ENCODE results near the gene TK2. TPM values are rescaled to one million over a fixed set of nuclear protein-coding genes. Genes with fewer than 3 reads are reported as not detected.

TK2 gene
- total and polyA plus RNA-seq, 2 donors (not counting 1 experiment from before 2014, with no cell fraction given), result 34.8 to 73.7 TPM

GRCh38 chr16:66471264-66471663 lies 78.7 kb downstream of the TK2 start:
- H2AFZ ChIP-seq (ENCODE audit: low read length), result no peak overlapping the region
- no peak for DNase-seq (ENCODE audit: low read depth in 2 of 2)

GRCh38 chr16:66470556-66470955 lies 79.4 kb downstream of the TK2 start:
- Histone ChIP-seq H3K9me3 (ENCODE audit: control insufficient read depth, insufficient read depth, low read depth, low read length) (no peaks in the 10 kb centered on the region), H4K20me1 (ENCODE audit: control insufficient read depth, extremely low read depth, insufficient read depth, low read length) (no peaks in the 10 kb centered on the region), H3K4me2 (ENCODE audit: extremely low read depth, insufficient read depth, low read length) (no peak overlapping the region), H3K4me1 (ENCODE audit: control insufficient read depth, extremely low read depth, insufficient read depth, low read length) (no peaks in the 10 kb centered on the region), H2AFZ (ENCODE audit: low read length) (no peak overlapping the region), H3K9ac (ENCODE audit: insufficient read depth, low read length) (no peak overlapping the region), H3K36me3 (ENCODE audit: control insufficient read depth, insufficient read depth, low read length) (no peaks in the 10 kb centered on the region), H3K4me3 (replicated peaks in 1 of 4; ENCODE audit: control extremely low read depth in 1 of 4, insufficient read depth in 1 of 4, low read depth in 3 of 4, low read length in 4 of 4) (no peak overlapping the region), H3K79me2 (ENCODE audit: control insufficient read depth, insufficient read depth, low read length) (no peaks in the 10 kb centered on the region), H3K27me3 (ENCODE audit: control insufficient read depth, insufficient read depth, low read length) (peaks cover 3% of the 10 kb centered on the region), H3K27ac (ENCODE audit: insufficient read depth, low read length) (no peak overlapping the region)
- TF ChIP-seq CTCF (conservative IDR thresholded peaks at IDR 0.05 in 1 of 2, IDR thresholded peaks at IDR 0.05 in 1 of 2; ENCODE audit: low read depth in 1 of 2, low read length in 2 of 2) (no peak), EZH2 (IDR thresholded peaks at IDR 0.05; ENCODE audit: low read length, missing control alignments) (no peak)
- DNase-seq (ENCODE audit: low read depth in 2 of 2), result no peak

More at GRCh38 chr16:66471264-66471663, 78.7 kb downstream of the TK2 start:
- no peaks in the 10 kb centered on the region for H3K4me1 ChIP-seq (ENCODE audit: control insufficient read depth, extremely low read depth, insufficient read depth, low read length)
- no peak overlapping the region for H3K27ac ChIP-seq (ENCODE audit: insufficient read depth, low read length)
- no peaks in the 10 kb centered on the region for H3K36me3 ChIP-seq (ENCODE audit: control insufficient read depth, insufficient read depth, low read length)
- no peaks in the 10 kb centered on the region for H3K79me2 ChIP-seq (ENCODE audit: control insufficient read depth, insufficient read depth, low read length)
- H3K4me2 ChIP-seq (ENCODE audit: extremely low read depth, insufficient read depth, low read length), result no peak overlapping the region
- no peak overlapping the region for H3K4me3 ChIP-seq (replicated peaks in 1 of 4; ENCODE audit: control extremely low read depth in 1 of 4, insufficient read depth in 1 of 4, low read depth in 3 of 4, low read length in 4 of 4)
- no peak overlapping the region for H3K9ac ChIP-seq (ENCODE audit: insufficient read depth, low read length)
- no peak for TF ChIP-seq EZH2 (IDR thresholded peaks at IDR 0.05; ENCODE audit: low read length, missing control alignments)
- no peak for TF ChIP-seq CTCF (conservative IDR thresholded peaks at IDR 0.05 in 1 of 2, IDR thresholded peaks at IDR 0.05 in 1 of 2; ENCODE audit: low read depth in 1 of 2, low read length in 2 of 2)
- no peaks in the 10 kb centered on the region for H4K20me1 ChIP-seq (ENCODE audit: control insufficient read depth, extremely low read depth, insufficient read depth, low read length)
- peaks cover 3% of the 10 kb centered on the region for H3K27me3 ChIP-seq (ENCODE audit: control insufficient read depth, insufficient read depth, low read length)
- H3K9me3 ChIP-seq (ENCODE audit: control insufficient read depth, insufficient read depth, low read depth, low read length), result no peaks in the 10 kb centered on the region

- H2AFZ ChIP-seq (ENCODE audit: low read length), result no peak overlapping the region
- H3K4me2 ChIP-seq (ENCODE audit: extremely low read depth, insufficient read depth, low read length), result no peak overlapping the region
- H3K36me3 ChIP-seq (ENCODE audit: control insufficient read depth, insufficient read depth, low read length), result no peaks in the 10 kb centered on the region
- H3K4me1 ChIP-seq (ENCODE audit: control insufficient read depth, extremely low read depth, insufficient read depth, low read length), result no peaks in the 10 kb centered on the region
- DNase-seq (ENCODE audit: low read depth in 2 of 2), result no peak
- no peak overlapping the region for H3K9ac ChIP-seq (ENCODE audit: insufficient read depth, low read length)
- H3K79me2 ChIP-seq (ENCODE audit: control insufficient read depth, insufficient read depth, low read length), result no peaks in the 10 kb centered on the region
- no peak overlapping the region for H3K27ac ChIP-seq (ENCODE audit: insufficient read depth, low read length)
- H4K20me1 ChIP-seq (ENCODE audit: control insufficient read depth, extremely low read depth, insufficient read depth, low read length), result no peaks in the 10 kb centered on the region
- TF ChIP-seq EZH2 (IDR thresholded peaks at IDR 0.05; ENCODE audit: low read length, missing control alignments), result no peak
- TF ChIP-seq CTCF (conservative IDR thresholded peaks at IDR 0.05 in 1 of 2, IDR thresholded peaks at IDR 0.05 in 1 of 2; ENCODE audit: low read depth in 1 of 2, low read length in 2 of 2), result no peak
- H3K9me3 ChIP-seq (ENCODE audit: control insufficient read depth, insufficient read depth, low read depth, low read length), result no peaks in the 10 kb centered on the region
- no peaks in the 10 kb centered on the region for H3K27me3 ChIP-seq (ENCODE audit: control insufficient read depth, insufficient read depth, low read length)
- no peak overlapping the region for H3K4me3 ChIP-seq (replicated peaks in 1 of 4; ENCODE audit: control extremely low read depth in 1 of 4, insufficient read depth in 1 of 4, low read depth in 3 of 4, low read length in 4 of 4)
Measured at GRCh38 chr16:66469947-66470546, 79.9 kb downstream of the TK2 start.

Data from fibroblast of lung (primary cell).